GM12864 (cell line): ENCODE results near the gene HELT.
A peak's percentile ranks its signal among the peaks of the same experiment; 100 is the strongest.

ENCODE experiments used
- DNase-seq: peaks from one replicate; pipeline ENCODE4 v3.0.0-alpha.2; 2011; ENCODE audit warnings: low read depth
- H3K4me3 ChIP-seq: 2 replicates; pipeline ENCODE4 v1.5.1; 2011; ENCODE audit warnings: mild to moderate bottlenecking, low read depth, low read length, control low read depth
- CTCF ChIP-seq: IDR thresholded peaks from 2 replicates; pipeline ENCODE4 v1.5.1; 2011; ENCODE audit warnings: low read depth, mild to moderate bottlenecking, moderate library complexity, low read length, control low read depth, inconsistent platforms; ENCODE audit errors: missing control alignments

HELT gene

GRCh38 chr4:185028625-185029024, 10.3 kb downstream of the HELT start:
- no peak for TF ChIP-seq CTCF
- no peak overlapping the region for H3K4me3 ChIP-seq
- DNase-seq, result no peak

- H3K4me3 ChIP-seq, result no peak overlapping the region
- DNase-seq, result no peak
- no peak for TF ChIP-seq CTCF
These were observed 13.3 kb downstream of the HELT start for GRCh38 chr4:185031611-185032010.

GRCh38 chr4:185033072-185033471, 14.8 kb downstream of the HELT start:
- no peak for TF ChIP-seq CTCF
- DNase-seq, result no peak
- H3K4me3 ChIP-seq, result no peak overlapping the region

GRCh38 chr4:185033950-185034349, 15.7 kb downstream of the HELT start:
- no peak for TF ChIP-seq CTCF
- no peak for DNase-seq
- H3K4me3 ChIP-seq, result no peak overlapping the region

- TF ChIP-seq CTCF, result no peak
- H3K4me3 ChIP-seq, result no peak overlapping the region
- no peak for DNase-seq
These were observed 17.0 kb downstream of the HELT start for GRCh38 chr4:185035284-185035683.

- no peak for DNase-seq
- H3K4me3 ChIP-seq, result no peak overlapping the region
- TF ChIP-seq CTCF, result no peak
These were observed 17.7 kb downstream of the HELT start for GRCh38 chr4:185036019-185036418.

- TF ChIP-seq CTCF, result peak; percentile 1
- DNase-seq, result no peak
- no peak overlapping the region for H3K4me3 ChIP-seq
These were observed 18.6 kb downstream of the HELT start for GRCh38 chr4:185036842-185037241.
